ENCODE results near the gene SERGEF. TPM values are rescaled to one million over a fixed set of nuclear protein-coding genes. Genes with fewer than 3 reads are reported as not detected.

Gene SERGEF
- total RNA-seq, 1 donor from 2014 or later: 20.0 TPM

DNA sequence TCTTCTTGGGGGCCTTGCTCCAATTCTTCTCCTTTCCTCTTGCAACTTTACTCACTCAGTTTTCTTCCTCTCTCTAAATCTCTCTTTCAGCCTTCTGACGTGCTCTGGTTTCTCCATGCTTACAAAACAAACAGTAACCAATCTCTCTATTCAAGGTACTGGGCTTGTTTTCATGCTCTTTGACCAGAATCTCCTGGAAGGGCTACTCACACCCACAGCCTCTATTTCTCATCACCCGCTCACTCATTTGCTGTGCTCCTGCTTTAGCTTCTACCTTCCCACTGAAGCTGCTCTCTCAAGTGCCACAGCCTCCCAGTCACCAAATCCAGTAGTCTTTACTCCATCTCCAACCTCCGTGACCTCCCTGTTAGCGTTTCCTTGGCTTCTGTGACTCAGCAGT is 60.4 kb downstream of the SERGEF start:
- DNase-seq (ENCODE audit: low read depth in 2 of 2): no peak

DNA sequence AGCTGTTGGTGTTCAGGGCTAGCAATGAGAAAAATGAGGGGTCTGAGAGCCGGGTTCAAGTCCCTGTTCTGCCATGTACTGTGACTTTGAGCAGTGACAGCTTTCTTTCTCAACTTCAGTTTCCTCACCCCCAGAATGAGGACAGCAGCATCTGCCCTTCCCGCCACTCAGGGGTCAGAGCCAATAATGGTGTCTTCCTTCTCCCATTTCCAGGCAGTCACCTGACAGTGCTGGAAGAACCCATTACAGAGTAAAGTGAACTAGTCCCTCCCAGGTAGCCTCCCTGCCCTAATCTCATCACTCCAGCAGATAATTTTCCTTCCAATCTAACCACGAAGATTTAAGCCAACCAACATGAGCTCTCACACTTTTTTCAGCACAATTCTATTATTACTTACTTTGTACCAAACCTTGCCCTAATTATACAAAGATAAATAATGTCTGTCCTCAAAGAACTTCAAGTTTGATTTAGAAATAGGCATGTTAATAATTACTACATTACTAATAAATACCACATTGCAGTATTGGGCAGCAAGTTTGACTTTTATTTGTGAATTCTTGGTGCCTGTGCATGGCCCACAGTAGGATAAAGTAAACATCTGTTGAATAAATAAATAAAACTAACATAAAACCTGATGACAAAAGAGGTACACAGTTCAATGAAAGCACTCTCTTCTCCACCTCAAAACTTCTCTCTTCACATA is 61.0 kb downstream of the SERGEF start:
- no peak for DNase-seq (ENCODE audit: low read depth in 2 of 2)

DNA sequence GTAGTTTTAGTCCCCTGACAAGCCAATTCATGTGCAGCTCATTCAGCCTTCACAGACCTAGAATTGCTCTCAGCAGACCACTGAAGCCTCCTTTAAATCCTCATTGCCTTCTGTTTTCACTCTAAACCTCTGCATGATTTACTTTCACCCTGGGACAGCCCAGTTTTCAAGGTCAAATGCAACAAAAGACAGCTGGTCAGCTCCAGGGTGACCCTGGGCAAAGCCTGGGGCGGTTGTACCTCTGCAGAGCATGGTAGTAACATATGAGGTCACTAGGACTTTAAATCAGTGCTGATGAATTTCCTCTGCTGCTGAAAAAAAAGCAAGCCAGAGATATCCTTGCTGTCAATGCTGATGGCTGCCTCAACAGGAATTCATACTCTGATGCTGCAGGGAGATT is 62.2 kb downstream of the SERGEF start:
- DNase-seq (ENCODE audit: low read depth in 2 of 2): no peak

GRCh38 chr11:17948296-17948695 is 64.6 kb downstream of the SERGEF start:
- DNase-seq (ENCODE audit: low read depth in 2 of 2): no peak

DNA sequence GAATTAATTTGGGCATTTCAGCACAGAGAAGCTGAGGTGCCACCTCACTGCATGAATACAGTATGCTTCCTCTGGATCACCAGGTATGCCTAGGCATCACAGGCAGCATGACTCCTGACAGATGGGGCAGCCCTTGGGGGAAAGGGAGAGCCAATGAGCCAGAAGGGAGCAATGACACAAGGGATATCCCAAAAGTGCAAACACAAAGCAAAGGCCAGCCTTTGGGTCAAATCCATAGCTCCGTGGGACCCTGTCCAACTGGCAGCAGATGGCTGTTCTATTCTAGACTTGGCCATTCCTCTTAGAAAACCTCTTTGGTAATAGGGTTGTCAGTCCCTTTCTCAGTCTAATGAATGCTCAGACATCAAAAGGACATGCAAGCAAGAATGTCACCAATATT is 73.3 kb downstream of the SERGEF start:
- no peak for DNase-seq (ENCODE audit: low read depth in 2 of 2)

DNA sequence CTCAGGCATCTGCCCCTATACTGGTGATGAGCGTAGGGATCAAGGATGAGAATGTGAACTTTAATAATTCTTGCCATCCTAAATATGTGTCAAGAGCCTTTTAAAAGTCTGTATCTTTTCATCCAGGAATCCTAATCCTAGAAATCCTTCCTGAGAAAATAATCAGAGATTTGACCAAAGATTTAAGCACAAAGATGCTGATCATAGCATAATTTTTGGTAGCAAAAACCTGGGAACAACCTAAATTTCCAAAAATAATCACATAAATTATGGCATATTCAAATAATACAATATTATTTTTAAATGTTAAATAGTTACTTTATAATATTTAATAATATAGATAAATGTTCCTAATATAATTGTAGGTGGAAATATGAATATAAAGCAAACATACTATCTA is 76.1 kb downstream of the SERGEF start:
- DNase-seq (ENCODE audit: low read depth in 2 of 2): no peak

- DNase-seq (ENCODE audit: low read depth in 2 of 2): no peak
Observed at GRCh38 chr11:17934194-17934593, 78.7 kb downstream of the SERGEF start.

DNA sequence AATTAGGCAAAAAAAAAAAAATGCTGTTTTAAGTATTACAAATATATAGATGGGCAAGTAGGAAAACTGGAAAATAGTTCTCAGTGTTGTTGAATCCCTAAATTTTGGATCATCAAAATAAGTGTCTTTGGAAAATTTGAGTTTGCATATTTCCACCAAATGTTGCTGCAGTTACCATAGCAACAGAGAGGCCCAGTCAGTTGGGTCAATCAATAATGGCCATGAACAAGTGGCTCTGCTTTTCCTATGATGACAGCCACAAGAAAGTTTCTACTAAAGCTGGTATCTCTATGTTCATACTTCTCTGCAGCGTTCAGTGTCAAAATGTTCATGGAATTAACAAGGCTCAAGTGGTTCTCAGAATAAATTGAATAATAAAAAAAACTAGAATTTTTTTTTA is 79.1 kb downstream of the SERGEF start:
- DNase-seq (ENCODE audit: low read depth in 2 of 2): peak in 1 of 2 donors; percentile 5

DNA sequence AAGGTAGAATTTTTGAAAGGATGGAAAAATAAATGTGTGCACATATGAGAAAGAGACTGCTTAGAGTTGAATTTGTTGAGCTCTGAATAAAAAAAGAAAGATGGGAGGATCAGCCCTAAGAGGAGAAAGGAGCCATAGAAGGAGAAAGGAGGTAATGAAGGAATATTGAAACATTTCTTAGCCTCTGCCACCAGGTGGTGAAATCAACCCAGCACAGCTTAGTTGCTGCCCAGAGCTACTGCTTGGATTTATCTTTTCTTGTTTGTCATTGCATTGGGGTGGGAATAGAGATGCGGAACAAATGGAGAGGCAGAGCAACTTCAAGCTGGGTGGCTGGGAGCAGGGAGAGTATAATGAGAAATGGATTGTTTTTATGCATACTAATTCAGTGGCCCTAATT is 80.4 kb downstream of the SERGEF start:
- no peak for DNase-seq (ENCODE audit: low read depth in 2 of 2)

GRCh38 chr11:17931595-17931994 is 81.3 kb downstream of the SERGEF start:
- DNase-seq (ENCODE audit: low read depth in 2 of 2): no peak

- no peak for DNase-seq (ENCODE audit: low read depth in 2 of 2)
Observed at GRCh38 chr11:17930544-17931125, 82.2 kb downstream of the SERGEF start.

GRCh38 chr11:17929171-17929570 is 83.7 kb downstream of the SERGEF start:
- no peak for DNase-seq (ENCODE audit: low read depth in 2 of 2)

DNA sequence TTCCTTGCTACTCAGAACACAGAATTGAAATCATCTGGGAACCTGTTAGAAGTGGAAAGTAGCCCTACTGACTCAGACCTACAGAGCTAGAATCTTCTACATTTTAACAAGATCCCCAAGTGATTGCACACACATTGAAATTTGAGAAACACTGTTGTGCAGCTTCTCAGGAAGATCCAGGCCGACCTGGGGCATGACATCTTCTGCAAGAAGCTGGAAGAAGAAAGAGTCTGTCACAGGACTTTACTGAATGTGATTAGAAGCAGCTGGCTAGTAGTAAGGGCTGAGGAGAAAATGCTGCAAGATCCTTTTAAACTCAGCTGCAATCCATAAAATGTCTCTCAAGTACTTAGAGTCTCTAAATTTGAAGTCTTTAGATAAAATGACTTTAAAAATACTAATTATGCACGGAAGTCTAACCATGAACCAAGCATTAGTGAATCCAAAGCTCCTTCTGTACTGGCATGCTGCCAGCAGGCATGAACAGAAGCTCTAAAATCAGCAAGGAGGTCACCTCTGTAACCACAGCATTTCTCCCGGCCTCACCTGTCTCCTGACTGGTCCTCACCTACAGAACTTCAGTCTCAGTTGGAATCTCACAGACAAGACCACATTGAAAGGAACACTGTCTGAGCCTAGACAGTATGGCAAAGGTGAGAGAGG is 85.0 kb downstream of the SERGEF start:
- no peak for DNase-seq (ENCODE audit: low read depth in 2 of 2)

DNA sequence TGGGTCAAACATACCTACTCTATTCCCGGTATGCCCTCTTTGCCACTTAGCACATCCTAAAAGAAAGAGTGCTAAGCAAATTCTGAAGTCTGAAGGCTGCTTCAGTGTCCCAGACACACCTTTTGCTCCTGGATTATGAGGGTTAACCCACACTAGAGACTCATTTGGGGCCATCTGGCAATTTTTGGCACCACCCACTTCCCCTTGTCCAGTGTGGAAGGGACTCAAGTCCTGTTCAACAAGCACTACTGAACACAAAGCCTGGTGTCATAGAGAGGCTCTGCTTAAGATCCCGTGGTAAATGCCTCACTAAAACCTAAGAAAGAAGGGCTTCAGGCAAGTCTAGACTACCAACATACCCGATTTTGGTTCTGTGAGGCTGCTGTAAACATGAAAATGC is 85.8 kb downstream of the SERGEF start:
- no peak for DNase-seq (ENCODE audit: low read depth in 2 of 2)

DNA sequence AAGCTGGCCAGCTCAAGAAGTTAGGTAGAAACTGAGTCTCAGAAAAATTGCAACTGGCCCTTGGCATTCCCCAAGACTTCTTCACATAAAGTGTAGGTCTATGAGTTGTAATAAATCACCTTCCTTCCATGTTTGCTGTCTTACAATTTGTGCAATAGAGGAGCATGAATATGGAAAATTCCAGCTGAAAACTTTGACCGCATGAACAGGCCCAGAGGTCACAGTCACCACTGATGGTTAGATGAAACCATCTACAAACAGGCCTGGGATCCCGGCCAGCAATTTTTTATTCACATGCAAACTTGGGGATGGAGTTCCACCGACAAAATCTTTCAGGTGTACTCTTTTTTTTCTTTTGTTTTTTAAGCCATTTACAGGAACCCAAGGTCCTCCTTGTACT is 88.1 kb downstream of the SERGEF start:
- DNase-seq (ENCODE audit: low read depth in 2 of 2): no peak

- no peak for DNase-seq (ENCODE audit: low read depth in 2 of 2)
Observed at GRCh38 chr11:17923217-17923616, 89.6 kb downstream of the SERGEF start.

- no peak for DNase-seq (ENCODE audit: low read depth in 2 of 2)
Observed at GRCh38 chr11:17922416-17922788, 90.4 kb downstream of the SERGEF start.

GRCh38 chr11:17921659-17922415 is 91.0 kb downstream of the SERGEF start:
- no peak for DNase-seq (ENCODE audit: low read depth in 2 of 2)

DNA sequence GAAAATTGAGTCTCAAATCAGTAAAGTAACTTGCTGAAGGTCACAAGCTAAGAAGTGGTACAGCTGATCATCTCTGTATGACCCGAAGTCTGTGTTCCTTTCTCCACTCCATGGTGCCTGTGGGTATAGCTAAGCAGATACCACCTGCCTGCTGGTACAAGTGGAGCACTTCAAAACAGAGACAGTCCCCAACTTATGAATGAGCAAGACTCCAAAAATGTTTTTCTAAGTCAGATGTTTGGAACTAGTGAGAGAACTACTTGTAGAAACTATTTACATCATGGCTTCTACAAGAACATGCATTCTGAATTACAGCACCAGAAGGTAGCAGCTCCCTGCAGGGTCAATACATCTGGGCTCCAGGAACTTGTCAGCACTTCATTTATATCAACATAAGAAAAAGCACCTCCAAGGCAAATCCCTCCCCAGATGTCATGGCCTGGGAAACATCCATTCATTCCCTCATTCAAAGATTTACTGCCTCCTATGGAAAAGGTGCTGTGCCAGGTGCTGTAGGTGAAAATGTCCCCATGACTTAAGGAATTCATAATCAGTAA is 94.7 kb downstream of the SERGEF start:
- DNase-seq (ENCODE audit: low read depth in 2 of 2): no peak

- no peak for DNase-seq (ENCODE audit: low read depth in 2 of 2)
Observed at GRCh38 chr11:17917556-17917955, 95.3 kb downstream of the SERGEF start.

DNA sequence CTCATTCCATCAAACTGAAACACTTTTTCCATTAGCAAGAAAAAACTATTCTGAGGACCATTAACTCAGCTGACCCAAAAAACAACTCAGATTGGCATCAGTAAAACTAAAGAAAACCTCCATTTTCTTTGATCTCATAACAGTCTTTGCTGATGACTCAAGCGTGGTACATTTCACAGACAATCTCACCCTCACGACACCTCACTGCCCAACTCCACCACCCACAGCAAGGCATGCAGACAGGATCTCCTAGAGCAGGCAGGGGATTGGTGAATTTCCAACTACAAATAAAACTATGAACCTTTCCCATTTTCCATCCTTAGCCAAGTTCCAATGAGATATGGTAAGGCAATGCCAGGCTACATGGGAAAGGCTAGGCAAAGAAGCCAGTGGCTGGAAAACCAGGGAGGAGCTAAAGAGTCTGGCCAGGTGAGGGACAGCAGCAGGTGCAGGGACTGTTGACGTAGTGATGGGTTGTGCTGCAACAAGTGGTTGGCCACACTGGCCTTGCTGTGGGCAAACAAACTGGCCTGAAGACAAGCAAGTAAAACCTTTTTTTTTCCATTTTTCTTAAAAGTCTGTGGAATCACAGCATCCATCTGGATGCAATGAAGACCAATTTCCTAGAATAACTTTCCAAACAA is 97.2 kb downstream of the SERGEF start:
- no peak for DNase-seq (ENCODE audit: low read depth in 2 of 2)

GRCh38 chr11:17914957-17915356 is 97.9 kb downstream of the SERGEF start:
- DNase-seq (ENCODE audit: low read depth in 2 of 2): no peak

Measured in lung microvascular endothelial cell (primary cell).